SK-N-SH (cell line): ENCODE data around the gene PHF21B.

Experiments
- EP300 ChIP-seq, 2 experiments: IDR thresholded peaks; 2 replicates each; pipeline versions ENCODE4 v1.4.0 to v1.6.1; 2012; ENCODE audit warnings: borderline replicate concordance in 1 of 2, low read depth in 1 of 2, low read length in 1 of 2
- EZH2phosphoT487 ChIP-seq: fragments of 200-600 bp; sonication (generic); IDR thresholded peaks from 2 replicates; pipeline ENCODE4 v1.6.1; 2017; ENCODE audit warnings: low read depth, mixed run types, mild to moderate bottlenecking, antibody characterized with exemption, moderate library complexity, borderline replicate concordance
- FOSL2 ChIP-seq: IDR thresholded peaks from 2 replicates; pipeline ENCODE4 v1.4.0; 2012; ENCODE audit warnings: low read depth, mild to moderate bottlenecking, moderate library complexity, borderline replicate concordance
- POLR2AphosphoS5 ChIP-seq: IDR thresholded peaks from 2 replicates; pipeline ENCODE4 v1.6.1; 2012; ENCODE audit warnings: low read depth, low read length
- RAD21 ChIP-seq: IDR thresholded peaks from 2 replicates; pipeline ENCODE4 v1.6.1; 2012; ENCODE audit warnings: mild to moderate bottlenecking, low read length
- RFX5 ChIP-seq: IDR thresholded peaks from 2 replicates; pipeline ENCODE4 v1.6.1; 2012; ENCODE audit warnings: mild to moderate bottlenecking, improper control_type of control experiment, low read length
- RXRA ChIP-seq: IDR thresholded peaks from 2 replicates; pipeline ENCODE4 v1.4.0; 2012; ENCODE audit warnings: low read depth, mild to moderate bottlenecking, borderline replicate concordance
- SIN3A ChIP-seq: IDR thresholded peaks from 2 replicates; pipeline ENCODE4 v1.6.1; 2012; ENCODE audit warnings: low read depth, mild to moderate bottlenecking, low read length, moderate library complexity, borderline replicate concordance
- TAF1 ChIP-seq: IDR thresholded peaks from 2 replicates; pipeline ENCODE4 v1.6.1; 2012; ENCODE audit warnings: low read depth, mild to moderate bottlenecking, low read length, moderate library complexity, borderline replicate concordance
- TEAD4 ChIP-seq: IDR thresholded peaks from 2 replicates; pipeline ENCODE4 v1.4.0; 2012; ENCODE audit warnings: mild to moderate bottlenecking, borderline replicate concordance; ENCODE audit not compliant: insufficient read depth
- TF ChIP-seq, protein P1 (sequence below): fragments of 200-600 bp; sonication (generic); IDR thresholded peaks from 2 replicates; pipeline ENCODE4 v1.6.1; 2017; ENCODE audit warnings: antibody characterized with exemption, mild to moderate bottlenecking, moderate library complexity
- TF ChIP-seq, protein P2 (sequence below): IDR thresholded peaks from 2 replicates; pipeline ENCODE4 v1.6.1; 2012; ENCODE audit warnings: mild to moderate bottlenecking, low read depth, low read length, moderate library complexity
- TF ChIP-seq, protein P3 (sequence below): IDR thresholded peaks from 2 replicates; pipeline ENCODE4 v1.4.0; 2012; ENCODE audit warnings: low read depth

DNA sequence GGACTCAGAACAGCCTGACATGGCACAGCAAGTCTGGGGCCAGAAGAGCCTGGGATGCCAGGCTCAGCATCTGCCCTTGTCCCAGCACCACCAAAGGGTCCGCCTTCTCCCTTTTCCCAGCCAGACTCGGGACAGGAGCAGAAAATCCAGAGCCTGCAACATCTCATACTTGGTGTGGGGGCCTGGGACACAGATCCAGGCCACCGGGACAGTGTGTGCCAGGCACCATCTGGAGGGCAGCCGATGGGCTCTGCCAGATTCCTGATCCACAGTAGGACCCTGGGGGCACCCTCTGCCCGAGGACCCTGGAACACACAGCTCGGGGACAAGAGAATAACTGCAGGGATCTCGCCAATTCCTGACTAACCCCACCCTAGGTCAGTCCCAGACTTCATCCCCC lies 67.7 kb downstream of the PHF21B start:
- no peak for TF ChIP-seq EZH2phosphoT487
- TF ChIP-seq, protein P1, sequence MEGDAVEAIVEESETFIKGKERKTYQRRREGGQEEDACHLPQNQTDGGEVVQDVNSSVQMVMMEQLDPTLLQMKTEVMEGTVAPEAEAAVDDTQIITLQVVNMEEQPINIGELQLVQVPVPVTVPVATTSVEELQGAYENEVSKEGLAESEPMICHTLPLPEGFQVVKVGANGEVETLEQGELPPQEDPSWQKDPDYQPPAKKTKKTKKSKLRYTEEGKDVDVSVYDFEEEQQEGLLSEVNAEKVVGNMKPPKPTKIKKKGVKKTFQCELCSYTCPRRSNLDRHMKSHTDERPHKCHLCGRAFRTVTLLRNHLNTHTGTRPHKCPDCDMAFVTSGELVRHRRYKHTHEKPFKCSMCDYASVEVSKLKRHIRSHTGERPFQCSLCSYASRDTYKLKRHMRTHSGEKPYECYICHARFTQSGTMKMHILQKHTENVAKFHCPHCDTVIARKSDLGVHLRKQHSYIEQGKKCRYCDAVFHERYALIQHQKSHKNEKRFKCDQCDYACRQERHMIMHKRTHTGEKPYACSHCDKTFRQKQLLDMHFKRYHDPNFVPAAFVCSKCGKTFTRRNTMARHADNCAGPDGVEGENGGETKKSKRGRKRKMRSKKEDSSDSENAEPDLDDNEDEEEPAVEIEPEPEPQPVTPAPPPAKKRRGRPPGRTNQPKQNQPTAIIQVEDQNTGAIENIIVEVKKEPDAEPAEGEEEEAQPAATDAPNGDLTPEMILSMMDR, result no peak
- TF ChIP-seq RAD21, result no peak
- TF ChIP-seq TAF1, result no peak
- TF ChIP-seq, protein P2, sequence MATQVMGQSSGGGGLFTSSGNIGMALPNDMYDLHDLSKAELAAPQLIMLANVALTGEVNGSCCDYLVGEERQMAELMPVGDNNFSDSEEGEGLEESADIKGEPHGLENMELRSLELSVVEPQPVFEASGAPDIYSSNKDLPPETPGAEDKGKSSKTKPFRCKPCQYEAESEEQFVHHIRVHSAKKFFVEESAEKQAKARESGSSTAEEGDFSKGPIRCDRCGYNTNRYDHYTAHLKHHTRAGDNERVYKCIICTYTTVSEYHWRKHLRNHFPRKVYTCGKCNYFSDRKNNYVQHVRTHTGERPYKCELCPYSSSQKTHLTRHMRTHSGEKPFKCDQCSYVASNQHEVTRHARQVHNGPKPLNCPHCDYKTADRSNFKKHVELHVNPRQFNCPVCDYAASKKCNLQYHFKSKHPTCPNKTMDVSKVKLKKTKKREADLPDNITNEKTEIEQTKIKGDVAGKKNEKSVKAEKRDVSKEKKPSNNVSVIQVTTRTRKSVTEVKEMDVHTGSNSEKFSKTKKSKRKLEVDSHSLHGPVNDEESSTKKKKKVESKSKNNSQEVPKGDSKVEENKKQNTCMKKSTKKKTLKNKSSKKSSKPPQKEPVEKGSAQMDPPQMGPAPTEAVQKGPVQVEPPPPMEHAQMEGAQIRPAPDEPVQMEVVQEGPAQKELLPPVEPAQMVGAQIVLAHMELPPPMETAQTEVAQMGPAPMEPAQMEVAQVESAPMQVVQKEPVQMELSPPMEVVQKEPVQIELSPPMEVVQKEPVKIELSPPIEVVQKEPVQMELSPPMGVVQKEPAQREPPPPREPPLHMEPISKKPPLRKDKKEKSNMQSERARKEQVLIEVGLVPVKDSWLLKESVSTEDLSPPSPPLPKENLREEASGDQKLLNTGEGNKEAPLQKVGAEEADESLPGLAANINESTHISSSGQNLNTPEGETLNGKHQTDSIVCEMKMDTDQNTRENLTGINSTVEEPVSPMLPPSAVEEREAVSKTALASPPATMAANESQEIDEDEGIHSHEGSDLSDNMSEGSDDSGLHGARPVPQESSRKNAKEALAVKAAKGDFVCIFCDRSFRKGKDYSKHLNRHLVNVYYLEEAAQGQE, result no peak
- no peak for TF ChIP-seq RFX5
- no peak for TF ChIP-seq POLR2AphosphoS5
- TF ChIP-seq TEAD4, result no peak
- no peak; a peak in 1 of 4 replicates for TF ChIP-seq EP300 (IDR thresholded peaks at IDR 0.05; ENCODE audit: borderline replicate concordance in 1 of 2, low read depth in 1 of 2, low read length in 1 of 2)
- TF ChIP-seq, protein P3, sequence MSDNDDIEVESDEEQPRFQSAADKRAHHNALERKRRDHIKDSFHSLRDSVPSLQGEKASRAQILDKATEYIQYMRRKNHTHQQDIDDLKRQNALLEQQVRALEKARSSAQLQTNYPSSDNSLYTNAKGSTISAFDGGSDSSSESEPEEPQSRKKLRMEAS, result no peak
- TF ChIP-seq RXRA, result no peak
- no peak for TF ChIP-seq FOSL2
- TF ChIP-seq SIN3A, result no peak
